GM19467 (cell line): Measurements from ENCODE around the gene ZNF740.

Experiments
- ATAC-seq: cut with Tn5 transposase; IDR thresholded peaks from one replicate; pipeline ENCODE4 v1.9.1; 2021; ENCODE audit warnings: mild to moderate bottlenecking, moderate library complexity; ENCODE audit not compliant: unreplicated experiment

Gene ZNF740

GRCh38 chr12:53211476-53212381 lies 31.2 kb downstream of the ZNF740 start:
- no peak for ATAC-seq

GRCh38 chr12:53212931-53213330 lies 32.4 kb downstream of the ZNF740 start:
- no peak for ATAC-seq

GRCh38 chr12:53213348-53213747 lies 32.8 kb downstream of the ZNF740 start:
- no peak for ATAC-seq

DNA sequence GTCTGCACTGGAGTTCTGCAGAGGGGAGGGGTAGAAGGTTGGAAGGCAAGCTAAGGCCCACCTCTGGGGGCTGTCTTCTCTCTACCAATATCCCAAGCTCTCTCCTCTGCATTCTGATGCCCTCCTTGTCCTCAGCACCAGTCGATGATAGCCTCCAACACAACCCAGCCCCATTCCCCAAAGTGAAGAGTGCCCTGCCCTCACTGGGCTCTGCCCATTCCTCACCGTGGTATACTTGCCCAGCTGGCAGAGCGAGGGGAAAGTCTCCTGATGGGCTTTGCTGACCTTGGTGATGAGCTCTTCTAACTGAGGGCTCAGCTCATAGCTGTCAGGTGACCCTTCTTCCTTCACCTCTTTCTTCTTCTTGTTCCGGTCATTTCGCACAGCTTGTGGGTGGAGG lies 33.7 kb downstream of the ZNF740 start:
- no peak for ATAC-seq

DNA sequence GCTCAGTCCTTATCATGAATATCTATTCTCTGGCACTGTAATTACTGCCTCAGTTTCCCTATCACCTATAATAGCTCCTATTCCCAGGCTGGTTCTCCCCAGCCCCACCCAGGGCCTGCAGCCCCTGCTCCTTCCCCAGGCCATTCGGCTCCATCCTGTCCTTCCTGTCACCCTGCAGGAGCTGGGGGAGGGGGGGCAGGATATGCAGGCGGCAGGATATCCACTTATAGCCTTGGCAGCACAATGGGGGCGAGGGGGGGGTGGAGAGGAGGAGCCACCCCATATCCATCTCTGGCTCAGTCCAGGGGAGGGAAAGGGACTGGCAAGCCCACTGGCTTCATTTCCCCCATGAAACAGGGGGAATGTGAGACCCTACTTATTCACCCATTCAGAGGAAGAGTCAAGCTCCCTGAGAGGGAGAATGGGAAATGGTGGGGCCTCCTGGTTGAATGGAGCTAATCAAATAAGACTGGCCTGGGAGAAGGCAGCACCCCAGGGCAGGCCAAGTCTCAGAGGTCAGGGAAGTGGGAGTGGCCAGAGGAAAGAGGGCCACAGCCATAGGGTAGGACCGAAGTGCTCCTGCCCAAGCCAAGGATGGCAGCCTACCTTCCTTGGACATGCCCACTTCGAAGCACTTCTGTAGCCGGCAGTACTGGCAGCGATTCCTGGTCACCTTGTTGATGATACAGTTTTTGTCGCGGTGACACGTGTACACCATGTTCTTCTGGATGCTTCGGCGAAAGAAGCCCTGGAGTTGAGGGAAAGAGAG lies 34.3 kb downstream of the ZNF740 start:
- no peak for ATAC-seq

DNA sequence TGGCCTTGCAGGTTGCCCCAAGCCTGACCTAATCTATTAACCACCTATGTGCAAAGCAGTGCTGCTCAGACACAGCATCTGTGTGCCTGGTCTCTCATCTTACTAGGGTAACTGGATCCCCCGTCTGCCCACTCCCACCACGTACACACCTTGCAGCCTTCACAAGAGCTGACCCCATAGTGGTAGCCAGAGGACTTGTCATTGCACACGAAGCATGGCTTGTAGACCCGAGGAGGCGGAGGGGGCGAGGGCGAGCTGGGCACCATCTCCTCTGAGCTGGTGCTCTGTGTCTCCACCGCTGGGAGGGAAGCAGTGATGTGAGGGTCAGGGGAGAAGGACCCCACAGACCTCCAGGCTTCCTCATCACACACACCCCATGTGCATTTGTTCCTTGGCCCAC lies 35.0 kb downstream of the ZNF740 start:
- ATAC-seq = no peak

DNA sequence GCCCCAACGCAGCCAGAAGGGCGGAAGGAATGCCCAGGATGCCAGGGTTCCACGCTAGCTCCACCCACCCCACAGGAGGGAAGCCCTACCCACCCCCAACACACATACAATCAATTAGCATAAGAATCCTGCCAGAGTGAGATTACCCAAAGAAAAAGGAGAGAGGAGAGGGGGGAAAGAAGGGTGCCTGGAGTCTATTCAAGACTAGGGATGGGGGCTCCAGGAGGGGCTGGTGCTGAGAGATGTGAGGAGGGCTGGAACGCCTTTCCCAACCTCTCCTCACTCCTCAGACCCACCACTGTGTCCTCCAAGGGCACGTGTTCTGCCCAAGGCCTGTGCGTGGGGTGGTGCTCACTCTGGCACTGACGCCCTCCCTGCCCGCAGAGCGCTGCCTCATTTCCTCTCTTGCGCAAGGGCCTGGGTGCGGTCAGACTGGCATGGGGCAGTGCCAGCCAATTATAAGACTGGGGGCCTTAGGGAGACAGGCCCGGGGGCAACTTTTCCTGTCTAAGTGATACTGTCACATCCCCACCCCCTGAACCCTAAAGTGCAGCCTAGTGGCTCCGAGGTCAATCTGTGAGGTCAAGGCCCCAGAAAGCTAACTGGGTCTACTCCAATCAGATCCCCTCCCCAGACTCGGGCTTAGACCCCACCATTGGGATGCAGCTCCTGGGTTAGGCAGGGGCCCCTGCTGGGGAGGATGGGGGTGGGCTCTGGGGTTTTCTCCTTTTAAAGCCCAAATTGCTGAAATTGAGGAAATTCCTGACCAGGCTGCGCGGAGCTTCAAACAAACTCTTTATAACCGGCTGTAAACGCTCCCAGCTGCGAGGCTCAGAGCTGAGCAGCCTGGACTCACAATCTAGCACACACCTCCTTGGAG lies 36.8 kb downstream of the ZNF740 start:
- no peak for ATAC-seq

- ATAC-seq = no peak
These were observed 37.4 kb downstream of the ZNF740 start for GRCh38 chr12:53217931-53218307.

DNA sequence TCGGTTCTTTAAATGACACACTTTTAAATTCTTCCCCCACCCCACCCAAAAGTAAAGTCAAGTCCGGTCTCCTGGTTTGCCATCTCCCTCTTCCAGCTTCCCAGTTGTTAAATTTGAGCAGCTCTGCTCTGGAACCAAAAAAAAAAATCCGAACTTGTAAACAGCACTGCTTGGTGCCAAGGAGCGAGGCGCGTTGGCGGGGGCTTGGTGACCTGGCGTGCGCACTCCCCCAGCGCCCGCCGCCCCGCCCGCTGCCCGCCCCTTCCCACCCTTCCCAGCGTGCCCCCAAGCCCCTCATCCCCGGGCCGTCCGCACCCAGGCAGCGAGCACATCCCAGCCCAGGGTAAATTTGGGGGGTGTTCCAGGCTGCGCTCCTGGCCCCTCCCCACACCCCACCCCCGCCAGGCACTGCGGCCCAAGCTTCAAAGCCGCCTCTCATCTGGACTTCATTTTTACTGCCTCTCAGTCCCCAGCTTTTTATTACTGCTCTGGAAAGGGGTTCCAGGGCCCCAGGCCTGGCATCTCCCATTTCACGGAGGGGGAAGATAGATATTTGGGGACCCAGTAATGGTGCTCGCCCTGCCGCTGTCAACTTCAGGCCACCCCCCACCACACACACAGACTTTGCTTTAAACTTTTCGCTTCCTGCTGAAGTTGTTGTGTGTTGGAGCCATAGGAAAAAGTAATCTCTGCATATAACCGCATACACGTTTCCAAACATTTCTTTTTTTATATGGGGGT lies 38.2 kb downstream of the ZNF740 start:
- ATAC-seq = no peak

DNA sequence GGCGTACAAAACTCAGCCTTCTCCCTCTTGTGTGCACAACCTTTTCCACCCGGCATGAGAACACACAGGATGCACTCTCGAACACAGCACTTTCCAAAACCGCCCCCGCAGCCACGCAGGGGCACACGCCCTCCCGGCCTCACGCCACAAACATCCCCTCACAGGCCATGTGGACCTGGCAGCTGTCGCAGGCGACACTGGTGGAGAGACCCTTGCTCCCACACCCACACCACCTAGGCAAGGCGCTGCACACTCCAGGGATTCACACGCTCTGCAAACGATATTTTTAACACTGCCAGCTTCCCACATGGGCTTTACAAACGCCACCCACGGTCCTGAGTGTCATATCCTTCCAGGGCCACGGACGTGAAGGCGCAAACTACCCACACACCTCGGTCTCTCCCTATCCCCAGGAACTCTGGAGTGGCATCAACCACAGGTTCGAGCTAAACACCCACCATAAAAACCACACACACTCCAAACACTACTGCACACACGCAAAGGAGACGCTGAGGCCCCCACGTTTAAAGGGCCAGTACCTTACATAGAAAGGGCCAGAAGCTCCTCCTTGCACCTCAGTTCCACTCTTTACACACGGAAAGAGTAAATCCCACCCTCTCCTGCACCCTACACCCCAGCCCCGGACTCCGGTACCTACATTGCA lies 38.9 kb downstream of the ZNF740 start:
- ATAC-seq = no peak

GRCh38 chr12:53219956-53220693 lies 39.6 kb downstream of the ZNF740 start:
- ATAC-seq = peak; percentile 26

DNA sequence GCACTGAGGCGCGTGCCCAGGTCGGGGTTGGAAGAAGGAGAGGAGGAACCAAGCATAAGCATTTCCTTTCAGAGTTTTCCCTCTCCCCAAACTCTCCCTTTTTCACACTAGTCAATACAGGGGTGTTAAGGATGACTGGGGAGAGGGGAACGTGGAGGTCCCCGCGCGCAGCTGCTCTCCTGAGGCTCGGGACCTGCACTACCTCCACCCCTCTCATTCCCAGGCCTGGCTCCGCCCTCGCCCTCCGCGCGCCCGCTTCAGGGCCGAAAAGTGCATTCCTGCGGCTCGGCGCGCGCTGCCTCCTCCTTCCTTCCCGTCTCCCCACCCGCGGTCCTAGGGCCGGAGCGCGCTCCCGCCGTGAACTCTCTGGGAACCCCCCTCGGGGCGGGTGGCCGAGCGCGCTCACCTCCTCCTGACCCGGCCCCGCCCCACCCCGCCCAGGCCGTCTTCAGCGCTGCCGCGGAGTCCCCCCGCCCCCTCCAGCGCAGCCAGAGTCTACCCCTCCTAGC lies 40.2 kb downstream of the ZNF740 start:
- ATAC-seq = peak; percentile 37

GRCh38 chr12:53221203-53222080 lies 40.9 kb downstream of the ZNF740 start:
- ATAC-seq = peak; percentile 26

- no peak for ATAC-seq
These were observed 41.7 kb downstream of the ZNF740 start for GRCh38 chr12:53222170-53222721.

GRCh38 chr12:53222806-53223261 lies 42.3 kb downstream of the ZNF740 start:
- no peak for ATAC-seq

- no peak for ATAC-seq
These were observed 43.0 kb downstream of the ZNF740 start for GRCh38 chr12:53223389-53224060.
